K562 (cell line): ENCODE data around the gene GLB1L. TPM values are rescaled to one million over a fixed set of nuclear protein-coding genes. Genes with fewer than 3 reads are reported as not detected.

ENCODE experiments used
- ATF1 ChIP-seq, 2 experiments: fragments of 450-650 bp in 1 of 2; IDR thresholded peaks; 2 replicates each; pipeline ENCODE4 v1.6.1; 2016; ENCODE audit warnings: missing compliant biosample characterization in 1 of 2, missing genetic modification characterization in 1 of 2
- FOSL1 ChIP-seq: fragments of 200-800 bp; sonication (Bioruptor generic); conservative IDR thresholded peaks from 2 replicates; pipeline ENCODE4 v1.6.1; 2016; ENCODE audit warnings: missing genetic modification characterization, missing compliant biosample characterization
- GMEB1 ChIP-seq: fragments of 250-450 bp; sonication (Bioruptor Pico); IDR thresholded peaks from 2 replicates; pipeline ENCODE4 v1.4.0; 2020; ENCODE audit warnings: mild to moderate bottlenecking
- HDAC1 ChIP-seq, 2 experiments: fragments of 450-650 bp; IDR thresholded peaks; 2 replicates each; pipeline ENCODE4 v1.6.1; 2016 to 2017; ENCODE audit warnings: inconsistent platforms in 1 of 2, mild to moderate bottlenecking in 1 of 2, moderate library complexity in 1 of 2
- NBN ChIP-seq: fragments of 450-650 bp; IDR thresholded peaks from 2 replicates; pipeline ENCODE4 v1.6.1; 2016; ENCODE audit warnings: low read depth, mild to moderate bottlenecking
- NONO ChIP-seq, 2 experiments: fragments of 200-400 bp in 1 of 2; fragments of 450-650 bp in 1 of 2; formaldehyde crosslinking in 1 of 2; IDR thresholded peaks; 2 replicates each; pipeline ENCODE4 v1.6.1; 2017; ENCODE audit warnings: low read depth in 2 of 2, mild to moderate bottlenecking in 2 of 2, moderate library complexity in 2 of 2, low read length in 1 of 2
- TRIM28 ChIP-seq: fragments of 450-650 bp; IDR thresholded peaks from 2 replicates; pipeline ENCODE4 v1.6.1; 2017
- UBTF ChIP-seq, 2 experiments: IDR thresholded peaks; 2 replicates each; pipeline ENCODE4 v1.6.1; 2012; ENCODE audit warnings: improper control_type of control experiment in 2 of 2, low read depth in 2 of 2, low read length in 2 of 2, borderline replicate concordance in 1 of 2
- ZBTB12 ChIP-seq: fragments of 250-450 bp; sonication (Bioruptor Pico); IDR thresholded peaks from 2 replicates; pipeline ENCODE4 v1.4.0; 2020
- ZNF12 ChIP-seq: sonication (generic); formaldehyde crosslinking; IDR thresholded peaks from 2 replicates; pipeline ENCODE4 v1.4.0; 2020; ENCODE audit warnings: mild to moderate bottlenecking, missing genetic modification reagents
- polyA plus RNA-seq, 8 experiments: library from polyadenylated mRNA; depleted of rRNA in 4 of 8; stranded (reverse) in 5 of 8; unstranded in 3 of 8; fragments of >200 nt; fragmentation: Nextera tagmentation in 2 of 8; fragmentation: Illumina TruSeq in 1 of 8; extraction: Ambion mirVana in 2 of 8; extraction: Trizol in 1 of 8; gene quantifications; 2 replicates each; pipeline versions ENCODE4 v1.2.1 to v1.2.3, GENCODE V29; 2011 to 2014; ENCODE audit warnings: inconsistent platforms in 1 of 8, missing spikeins in 1 of 8
- total RNA-seq, 7 experiments: library from RNA; depleted of rRNA in 6 of 7; stranded (reverse); fragments of >200 nt in 6 of 7; fragmentation: Illumina TruSeq in 2 of 7; extraction: Trizol in 2 of 7; gene quantifications; 2 replicates each; pipeline versions ENCODE4 v1.2.1 to v1.2.3, GENCODE V29; 2011 to 2021; ENCODE audit warnings: low replicate concordance in 1 of 7

Gene GLB1L
- total and polyA plus RNA-seq, 9 of the 15 experiments (the other 6 are each of a cell fraction or from before 2014, with no cell fraction given), result 0.42 to 2.9 (median 2.5) TPM

GRCh38 chr2:219206328-219207133 lies 38.7 kb downstream of the GLB1L start, which contains the start of gene ZFAND2B (continued):
- TF ChIP-seq ZBTB12 (peak; percentile 65), TRIM28 (0 out of 2 replicates have a peak, but pooled peaks have one; percentile 37), ZNF12 (CRISPR knock-in tag) (no peak), GMEB1 (CRISPR knock-in tag) (peak; percentile 97), FOSL1 (tag) (0 out of 2 replicates have a peak, but pooled peaks have one; percentile 29), UBTF (IDR thresholded peaks at IDR 0.05; ENCODE audit: borderline replicate concordance in 1 of 2, low read depth in 2 of 2, low read length in 2 of 2) (0 out of 4 replicates have a peak, but pooled peaks have one; percentile 24 to 50), NBN (peak; percentile 70; the same call in 1 of the 2 replicates), HDAC1 (IDR thresholded peaks at IDR 0.05) (peak in 1 of 2 experiments; percentile 40; a peak in 1 of 4 replicates), ATF1 (CRISPR knock-in tag; IDR thresholded peaks at IDR 0.05) (no peak), ATF1 (tag; IDR thresholded peaks at IDR 0.05) (peak; percentile 82), NONO (IDR thresholded peaks at IDR 0.05; ENCODE audit: low read depth in 2 of 2, low read length in 1 of 2) (no peak; a peak in 1 of 4 replicates)
